Stimulated activated naive CD8-positive, alpha-beta T cell treated with anti-CD3 and anti-CD28 coated beads, Interleukin-15, Interleukin-2, amounts not matched to agents 100 ng/mL and 50 ng/mL, for 24 hours (primary cell): ENCODE data around the gene AQP1.

ENCODE experiments used
- H3K27ac Mint-ChIP-seq: one replicate; pipeline ENCODE4 v1.8.0; 2021; ENCODE audit warnings: mild to moderate bottlenecking, mixed read lengths
- H3K27me3 Mint-ChIP-seq: one replicate; pipeline ENCODE4 v1.8.0; 2021; ENCODE audit warnings: mixed read lengths
- H3K36me3 Mint-ChIP-seq: one replicate; pipeline ENCODE4 v1.8.0; 2021; ENCODE audit warnings: low read depth, mixed read lengths
- H3K4me1 Mint-ChIP-seq: one replicate; pipeline ENCODE4 v1.8.0; 2021; ENCODE audit warnings: low read depth, mixed read lengths
- H3K4me3 Mint-ChIP-seq: one replicate; pipeline ENCODE4 v1.8.0; 2021; ENCODE audit warnings: mild to moderate bottlenecking, mixed read lengths
- H3K9me3 Mint-ChIP-seq: one replicate; pipeline ENCODE4 v1.8.0; 2021; ENCODE audit warnings: mixed read lengths

The AQP1 gene

DNA sequence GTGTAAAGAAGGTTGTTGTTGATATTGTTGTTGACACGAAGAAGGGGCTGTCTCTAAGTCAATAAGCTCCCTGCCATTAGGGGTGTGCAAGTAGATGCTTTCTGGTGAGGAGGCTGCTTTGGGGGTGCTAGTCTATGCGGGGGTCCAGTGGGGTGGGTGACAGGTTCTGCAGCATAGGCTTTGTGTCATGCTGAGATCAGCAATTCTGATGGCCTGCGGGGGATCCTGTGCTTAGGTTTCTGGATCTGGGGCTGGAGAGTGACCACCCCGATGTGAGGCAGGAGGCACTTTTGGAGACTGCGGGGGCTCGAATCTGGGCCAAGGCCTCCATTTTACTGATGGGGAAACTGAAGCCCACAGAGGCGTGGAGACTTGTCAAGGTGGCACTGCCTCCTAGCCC lies 5.1 kb downstream of the AQP1 start:
- no peak overlapping the region for H3K27ac Mint-ChIP-seq
- H3K4me3 Mint-ChIP-seq: no peak overlapping the region
- no peaks in the 10 kb centered on the region for H3K27me3 Mint-ChIP-seq
- H3K9me3 Mint-ChIP-seq: no peaks in the 10 kb centered on the region
- no peaks in the 10 kb centered on the region for H3K4me1 Mint-ChIP-seq
- H3K36me3 Mint-ChIP-seq: no peaks in the 10 kb centered on the region

- H3K9me3 Mint-ChIP-seq: no peaks in the 10 kb centered on the region
- no peaks in the 10 kb centered on the region for H3K36me3 Mint-ChIP-seq
- no peak overlapping the region for H3K27ac Mint-ChIP-seq
- no peak overlapping the region for H3K4me3 Mint-ChIP-seq
- no peaks in the 10 kb centered on the region for H3K4me1 Mint-ChIP-seq
- H3K27me3 Mint-ChIP-seq: no peaks in the 10 kb centered on the region
Observed at GRCh38 chr7:30917216-30917893, 5.7 kb downstream of the AQP1 start.

DNA sequence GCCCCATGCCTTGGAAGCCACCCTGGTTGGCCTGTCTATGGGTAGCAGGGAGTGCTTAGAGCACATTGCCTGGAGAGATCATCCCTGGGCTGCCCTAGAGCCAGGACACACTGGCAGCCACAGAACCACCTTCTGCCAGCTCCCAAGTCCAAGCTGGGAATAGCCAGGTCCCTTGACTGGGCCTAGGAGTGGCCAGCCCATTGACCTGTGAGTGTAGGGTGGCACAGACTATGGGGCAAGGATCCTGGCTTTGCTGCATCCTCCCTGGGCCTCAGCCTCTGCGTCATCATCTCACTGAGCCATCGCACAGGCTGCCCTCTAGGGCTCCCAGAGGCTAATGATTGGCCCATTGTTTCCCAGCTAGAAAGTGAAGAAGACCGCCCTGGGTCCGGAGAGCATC lies 7.0 kb downstream of the AQP1 start:
- Mint-ChIP-seq H3K4me1 (no peaks in the 10 kb centered on the region), H3K27ac (no peak overlapping the region), H3K36me3 (no peaks in the 10 kb centered on the region), H3K4me3 (no peak overlapping the region), H3K9me3 (no peaks in the 10 kb centered on the region), H3K27me3 (no peaks in the 10 kb centered on the region)

- Mint-ChIP-seq H3K9me3 (no peaks in the 10 kb centered on the region), H3K4me3 (no peak overlapping the region), H3K4me1 (no peaks in the 10 kb centered on the region), H3K27me3 (no peaks in the 10 kb centered on the region), H3K27ac (no peak overlapping the region), H3K36me3 (no peaks in the 10 kb centered on the region)
Observed at GRCh38 chr7:30920021-30920583, 8.4 kb downstream of the AQP1 start.

- H3K27ac Mint-ChIP-seq: no peak overlapping the region
- no peaks in the 10 kb centered on the region for H3K9me3 Mint-ChIP-seq
- no peaks in the 10 kb centered on the region for H3K36me3 Mint-ChIP-seq
- H3K4me3 Mint-ChIP-seq: no peak overlapping the region
- no peaks in the 10 kb centered on the region for H3K27me3 Mint-ChIP-seq
- H3K4me1 Mint-ChIP-seq: no peaks in the 10 kb centered on the region
Observed at GRCh38 chr7:30920584-30921539, 9.2 kb downstream of the AQP1 start.

- H3K4me3 Mint-ChIP-seq: no peak overlapping the region
- H3K9me3 Mint-ChIP-seq: peaks cover under 1% of the 10 kb centered on the region
- no peaks in the 10 kb centered on the region for H3K4me1 Mint-ChIP-seq
- no peaks in the 10 kb centered on the region for H3K27me3 Mint-ChIP-seq
- no peak overlapping the region for H3K27ac Mint-ChIP-seq
- H3K36me3 Mint-ChIP-seq: no peaks in the 10 kb centered on the region
Observed at GRCh38 chr7:30921540-30922401, 10.1 kb downstream of the AQP1 start.

DNA sequence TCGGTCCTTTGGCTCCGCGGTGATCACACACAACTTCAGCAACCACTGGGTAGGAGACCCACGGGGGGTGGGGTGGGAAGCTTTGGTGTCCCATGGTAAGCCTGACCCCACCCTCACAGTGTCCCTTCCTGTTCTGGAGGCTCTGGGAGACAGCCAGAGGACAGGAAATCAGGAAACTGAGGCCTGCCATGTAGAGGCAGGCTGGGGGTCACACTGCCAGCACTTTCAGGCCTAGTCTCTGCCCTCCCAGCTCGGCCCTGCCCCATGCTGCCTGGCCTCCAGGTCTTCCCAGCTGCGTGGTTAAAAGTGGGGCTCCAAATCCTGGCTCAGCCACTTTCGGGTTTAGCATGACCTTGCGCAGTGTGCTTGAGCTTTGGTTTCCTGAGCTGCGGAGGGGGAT lies 10.9 kb downstream of the AQP1 start:
- no peaks in the 10 kb centered on the region for H3K4me1 Mint-ChIP-seq
- no peaks in the 10 kb centered on the region for H3K27me3 Mint-ChIP-seq
- no peaks in the 10 kb centered on the region for H3K36me3 Mint-ChIP-seq
- H3K4me3 Mint-ChIP-seq: no peak overlapping the region
- H3K9me3 Mint-ChIP-seq: peaks cover 3% of the 10 kb centered on the region
- H3K27ac Mint-ChIP-seq: no peak overlapping the region

- H3K4me1 Mint-ChIP-seq: no peaks in the 10 kb centered on the region
- peaks cover 3% of the 10 kb centered on the region for H3K9me3 Mint-ChIP-seq
- no peaks in the 10 kb centered on the region for H3K27me3 Mint-ChIP-seq
- H3K36me3 Mint-ChIP-seq: no peaks in the 10 kb centered on the region
- no peak overlapping the region for H3K4me3 Mint-ChIP-seq
- H3K27ac Mint-ChIP-seq: no peak overlapping the region
Observed at GRCh38 chr7:30923009-30923773, 11.5 kb downstream of the AQP1 start.

DNA sequence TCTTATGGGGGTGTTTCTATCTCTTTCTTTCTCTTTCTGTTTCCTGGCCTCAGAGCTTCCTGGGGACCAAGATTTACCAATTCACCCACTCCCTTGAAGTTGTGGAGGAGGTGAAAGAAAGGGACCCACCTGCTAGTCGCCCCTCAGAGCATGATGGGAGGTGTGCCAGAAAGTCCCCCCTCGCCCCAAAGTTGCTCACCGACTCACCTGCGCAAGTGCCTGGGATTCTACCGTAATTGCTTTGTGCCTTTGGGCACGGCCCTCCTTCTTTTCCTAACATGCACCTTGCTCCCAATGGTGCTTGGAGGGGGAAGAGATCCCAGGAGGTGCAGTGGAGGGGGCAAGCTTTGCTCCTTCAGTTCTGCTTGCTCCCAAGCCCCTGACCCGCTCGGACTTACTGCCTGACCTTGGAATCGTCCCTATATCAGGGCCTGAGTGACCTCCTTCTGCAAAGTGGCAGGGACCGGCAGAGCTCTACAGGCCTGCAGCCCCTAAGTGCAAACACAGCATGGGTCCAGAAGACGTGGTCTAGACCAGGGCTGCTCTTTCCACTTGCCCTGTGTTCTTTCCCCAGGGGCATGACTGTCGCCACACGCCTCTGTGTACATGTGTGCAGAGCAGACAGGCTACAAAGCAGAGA lies 12.2 kb downstream of the AQP1 start:
- no peak overlapping the region for H3K4me3 Mint-ChIP-seq
- H3K27me3 Mint-ChIP-seq: no peaks in the 10 kb centered on the region
- H3K36me3 Mint-ChIP-seq: no peaks in the 10 kb centered on the region
- peaks cover 3% of the 10 kb centered on the region for H3K9me3 Mint-ChIP-seq
- H3K27ac Mint-ChIP-seq: no peak overlapping the region
- H3K4me1 Mint-ChIP-seq: no peaks in the 10 kb centered on the region

- no peaks in the 10 kb centered on the region for H3K36me3 Mint-ChIP-seq
- peaks cover 3% of the 10 kb centered on the region for H3K9me3 Mint-ChIP-seq
- H3K27me3 Mint-ChIP-seq: no peaks in the 10 kb centered on the region
- no peak overlapping the region for H3K4me3 Mint-ChIP-seq
- H3K27ac Mint-ChIP-seq: no peak overlapping the region
- H3K4me1 Mint-ChIP-seq: no peaks in the 10 kb centered on the region
Observed at GRCh38 chr7:30924624-30925023, 13.0 kb downstream of the AQP1 start.

DNA sequence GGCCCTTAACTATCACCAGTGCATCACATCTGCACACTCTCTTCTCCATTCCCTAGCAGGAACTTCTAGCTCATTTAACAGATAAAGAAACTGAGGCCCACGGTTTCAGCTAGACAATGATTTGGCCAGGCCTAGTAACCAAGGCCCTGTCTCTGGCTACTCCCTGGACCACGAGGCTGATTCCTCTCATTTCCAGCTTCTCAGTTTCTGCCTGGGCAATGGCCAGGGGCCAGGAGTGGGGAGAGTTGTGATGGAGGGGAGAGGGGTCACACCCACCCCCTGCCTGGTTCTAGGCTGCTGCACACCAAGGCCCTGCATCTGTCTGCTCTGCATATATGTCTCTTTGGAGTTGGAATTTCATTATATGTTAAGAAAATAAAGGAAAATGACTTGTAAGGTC lies 13.5 kb downstream of the AQP1 start:
- no peaks in the 10 kb centered on the region for H3K36me3 Mint-ChIP-seq
- no peaks in the 10 kb centered on the region for H3K27me3 Mint-ChIP-seq
- no peak overlapping the region for H3K4me3 Mint-ChIP-seq
- H3K4me1 Mint-ChIP-seq: no peaks in the 10 kb centered on the region
- no peak overlapping the region for H3K27ac Mint-ChIP-seq
- H3K9me3 Mint-ChIP-seq: peaks cover 3% of the 10 kb centered on the region

DNA sequence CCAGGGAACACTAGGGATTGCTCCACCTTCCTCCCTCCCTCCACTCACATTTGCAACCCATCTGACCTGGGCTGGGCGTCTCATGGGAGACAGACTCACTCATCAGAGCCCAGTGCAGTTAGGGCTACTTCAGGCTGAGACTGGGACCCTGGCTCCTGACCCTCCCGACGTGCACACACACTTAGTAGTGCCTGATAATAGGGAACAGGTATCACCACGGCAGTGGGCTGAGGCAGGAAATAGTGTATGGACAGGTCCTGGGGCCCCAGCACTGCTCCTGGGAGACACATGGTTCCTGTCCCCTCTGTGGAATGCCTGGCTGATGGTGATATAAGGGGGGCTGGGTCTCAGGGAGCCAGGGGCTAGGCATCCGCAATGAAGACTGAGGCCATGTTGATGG lies 14.3 kb downstream of the AQP1 start:
- H3K36me3 Mint-ChIP-seq: no peaks in the 10 kb centered on the region
- no peaks in the 10 kb centered on the region for H3K27me3 Mint-ChIP-seq
- no peak overlapping the region for H3K4me3 Mint-ChIP-seq
- no peaks in the 10 kb centered on the region for H3K4me1 Mint-ChIP-seq
- no peak overlapping the region for H3K27ac Mint-ChIP-seq
- H3K9me3 Mint-ChIP-seq: peaks cover 3% of the 10 kb centered on the region

DNA sequence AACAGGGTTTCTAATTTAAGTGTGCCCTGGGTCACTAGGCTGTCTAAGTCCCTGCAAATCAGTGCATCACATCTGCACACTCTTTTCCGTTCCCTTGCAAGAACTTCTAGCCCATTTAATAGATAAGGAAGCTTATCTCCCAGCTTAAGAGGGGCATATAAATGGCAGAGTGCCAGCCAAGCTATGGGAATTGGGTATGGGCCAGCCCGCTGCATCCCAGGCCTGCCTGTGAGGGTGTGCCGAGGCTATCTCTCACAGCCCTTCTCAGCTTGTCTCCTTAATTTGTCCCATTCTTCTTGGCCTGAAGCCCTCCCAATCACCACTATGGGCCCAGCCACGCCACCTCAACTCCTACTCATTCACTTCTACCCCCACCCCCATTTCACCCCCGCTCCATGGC lies 14.7 kb downstream of the AQP1 start:
- Mint-ChIP-seq H3K36me3 (no peaks in the 10 kb centered on the region), H3K4me1 (no peaks in the 10 kb centered on the region), H3K9me3 (peaks cover 3% of the 10 kb centered on the region), H3K27me3 (no peaks in the 10 kb centered on the region), H3K4me3 (no peak overlapping the region), H3K27ac (no peak overlapping the region)

DNA sequence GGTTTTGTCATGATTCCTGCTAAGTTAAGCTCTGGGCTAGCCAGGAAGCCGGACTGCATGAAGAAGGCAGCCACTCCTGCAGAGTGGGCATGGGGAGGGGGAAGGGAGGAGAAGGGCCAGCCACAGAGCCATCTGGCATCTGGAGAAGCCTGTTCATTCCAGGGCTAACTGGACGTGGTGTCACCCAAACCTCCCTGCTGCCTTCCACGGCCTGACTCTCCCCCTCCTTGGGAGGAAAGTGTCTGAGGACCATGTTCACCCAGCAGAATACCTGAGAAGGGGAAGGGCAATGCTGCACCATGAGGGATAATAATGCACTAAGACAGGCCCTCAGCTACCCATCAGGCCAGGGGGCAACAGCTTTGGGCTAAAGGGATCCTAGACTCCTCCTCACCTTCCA lies 15.4 kb downstream of the AQP1 start:
- no peak overlapping the region for H3K4me3 Mint-ChIP-seq
- H3K9me3 Mint-ChIP-seq: peaks cover 3% of the 10 kb centered on the region
- no peaks in the 10 kb centered on the region for H3K36me3 Mint-ChIP-seq
- no peaks in the 10 kb centered on the region for H3K27me3 Mint-ChIP-seq
- no peaks in the 10 kb centered on the region for H3K4me1 Mint-ChIP-seq
- H3K27ac Mint-ChIP-seq: no peak overlapping the region
